H1 (cell line): ENCODE measurements around the gene GAS7. TPM values are rescaled to one million over a fixed set of nuclear protein-coding genes. Genes with fewer than 3 reads are reported as not detected.

Experiments
- CTCF ChIA-PET: fragments of 300-600 bp; sonication (Branson Sonifier 250); formaldehyde crosslinking; loops from one replicate; lab custom pipeline; 2021; ENCODE audit not compliant: partially characterized antibody; lab: Charles Lee
- POLR2A ChIA-PET: fragments of 300-600 bp; sonication (Branson Sonifier 250); formaldehyde crosslinking; loops from one replicate; lab custom pipeline; 2021; ENCODE audit warnings: inconsistent platforms; ENCODE audit not compliant: partially characterized antibody; lab: Charles Lee
- DNase-seq, 2 experiments: peaks; one replicate each; pipeline versions ENCODE4 v3.0.0 to v3.0.0-alpha.2; 2010 to 2022; ENCODE audit warnings: low spot score in 2 of 2, low read depth in 1 of 2, mixed read lengths in 1 of 2
- FAIRE-seq: peaks from 2 replicates; lab custom pipeline; 2011; peaks lifted over from hg19 to GRCh38; lab: Jason Lieb, UNC
- H2AFZ ChIP-seq: 2 replicates; pipeline ENCODE4 v1.8.1; 2012; ENCODE audit warnings: low read length, inconsistent platforms
- H2AK5ac ChIP-seq: 2 replicates; pipeline ENCODE4 v1.6.1; 2013; ENCODE audit warnings: low read depth, low read length
- H2BK120ac ChIP-seq: replicated peaks from 2 replicates; pipeline ENCODE3; 2013; ENCODE audit warnings: low read depth, low read length, inconsistent platforms
- H2BK12ac ChIP-seq: 2 replicates; pipeline ENCODE4 v1.6.1; 2013; ENCODE audit warnings: low read depth, low read length
- H2BK15ac ChIP-seq: 2 replicates; pipeline ENCODE4 v1.6.1; 2013; ENCODE audit warnings: low read length
- H2BK20ac ChIP-seq: 2 replicates; pipeline ENCODE4 v1.6.1; 2013; ENCODE audit warnings: low read length
- H2BK5ac ChIP-seq: 2 replicates; pipeline ENCODE4 v1.6.1; 2013; ENCODE audit warnings: low read depth, low read length
- H3K14ac ChIP-seq: 2 replicates; pipeline ENCODE4 v1.6.1; 2013; ENCODE audit warnings: inconsistent platforms; ENCODE audit not compliant: insufficient read length
- H3K18ac ChIP-seq: 2 replicates; pipeline ENCODE4 v1.6.1; 2013; ENCODE audit warnings: low read length; ENCODE audit errors: extremely low read depth
- H3K23ac ChIP-seq: 2 replicates; pipeline ENCODE4 v1.6.1; 2013; ENCODE audit warnings: inconsistent platforms; ENCODE audit not compliant: insufficient read length
- H3K23me2 ChIP-seq: 2 replicates; pipeline ENCODE4 v1.6.1; 2013; ENCODE audit warnings: low read depth, low read length
- H3K27ac ChIP-seq: 2 replicates; pipeline ENCODE4 v1.6.1; 2011; ENCODE audit warnings: low read depth, low read length, inconsistent platforms
- H3K27me3 ChIP-seq, 4 experiments: replicated peaks in 1 of 4; 1 replicate in 1 of 4; 2 replicates in 3 of 4; pipeline versions ENCODE4 v1.6.1 to v1.8.1; 2011 to 2013; ENCODE audit warnings: low read length in 3 of 4, mild to moderate bottlenecking in 3 of 4, inconsistent platforms in 2 of 4, mixed read lengths in 2 of 4, moderate library complexity in 1 of 4; ENCODE audit not compliant: control insufficient read depth in 3 of 4, insufficient read depth in 3 of 4; ENCODE audit errors: extremely low read depth in 1 of 4
- H3K36me3 ChIP-seq, 4 experiments: 2 replicates each; pipeline versions ENCODE4 v1.6.1 to v1.8.1; 2011 to 2013; ENCODE audit warnings: mild to moderate bottlenecking in 4 of 4, low read length in 3 of 4, moderate library complexity in 2 of 4, control low read depth in 1 of 4, inconsistent platforms in 1 of 4; ENCODE audit not compliant: insufficient read depth in 4 of 4, control insufficient read depth in 2 of 4
- H3K4ac ChIP-seq: replicated peaks from 2 replicates; pipeline ENCODE3; 2013; ENCODE audit warnings: low read length, low read depth, mixed read lengths, inconsistent platforms; ENCODE audit not compliant: insufficient read length
- H3K4me1 ChIP-seq, 4 experiments: replicated peaks in 1 of 4; 1 replicate in 1 of 4; 2 replicates in 3 of 4; pipeline versions ENCODE4 v1.6.1 to v1.8.1; 2011 to 2013; ENCODE audit warnings: low read length in 3 of 4, inconsistent platforms in 2 of 4, mixed read lengths in 1 of 4; ENCODE audit not compliant: insufficient read depth in 4 of 4, control insufficient read depth in 3 of 4
- H3K4me2 ChIP-seq, 2 experiments: 2 replicates each; pipeline versions ENCODE4 v1.6.1 to v1.8.1; 2011 to 2013; ENCODE audit warnings: low read depth in 2 of 2, low read length in 2 of 2, control low read depth in 1 of 2, inconsistent platforms in 1 of 2, mild to moderate bottlenecking in 1 of 2; ENCODE audit not compliant: insufficient read depth in 1 of 2
- H3K4me3 ChIP-seq, 4 experiments: fragments of 200-600, 300-600 bp in 1 of 4; sonication (generic), shearing (Covaris generic), sonication (Bioruptor Twin) in 1 of 4; 2 replicates each; pipeline versions ENCODE4 v1.5.1 to v1.8.1; 2011 to 2016; ENCODE audit warnings: low read length in 4 of 4, low read depth in 3 of 4, control low read depth in 2 of 4, inconsistent platforms in 2 of 4, mild to moderate bottlenecking in 2 of 4, mixed read lengths in 1 of 4, moderate library complexity in 1 of 4; ENCODE audit not compliant: insufficient read depth in 2 of 4; ENCODE audit errors: extremely low read depth in 1 of 4
- H3K56ac ChIP-seq: replicated peaks from 2 replicates; pipeline ENCODE3; 2013; ENCODE audit warnings: low read depth, mild to moderate bottlenecking, mixed read lengths, low read length, inconsistent platforms; ENCODE audit not compliant: insufficient read length
- H3K79me1 ChIP-seq: 2 replicates; pipeline ENCODE4 v1.6.1; 2013; ENCODE audit warnings: low read depth, low read length, control low read depth
- H3K79me2 ChIP-seq, 2 experiments: 2 replicates each; pipeline versions ENCODE4 v1.6.1 to v1.8.1; 2012 to 2013; ENCODE audit warnings: low read length in 2 of 2, mild to moderate bottlenecking in 2 of 2, inconsistent platforms in 1 of 2; ENCODE audit not compliant: insufficient read depth in 2 of 2, control insufficient read depth in 1 of 2
- H3K9ac ChIP-seq, 4 experiments: replicated peaks in 1 of 4; 1 replicate in 1 of 4; 2 replicates in 3 of 4; pipeline versions ENCODE4 v1.6.1 to v1.8.1; 2011 to 2013; ENCODE audit warnings: low read depth in 3 of 4, low read length in 3 of 4, control low read depth in 2 of 4, mild to moderate bottlenecking in 2 of 4, moderate library complexity in 2 of 4, inconsistent platforms in 1 of 4; ENCODE audit errors: extremely low read depth in 1 of 4
- H3K9me3 ChIP-seq, 2 experiments: 2 replicates each; pipeline versions ENCODE4 v1.6.1 to v1.8.1; 2012 to 2013; ENCODE audit warnings: mild to moderate bottlenecking in 2 of 2, moderate library complexity in 2 of 2, control low read depth in 1 of 2, inconsistent platforms in 1 of 2, low read depth in 1 of 2, low read length in 1 of 2, mixed read lengths in 1 of 2; ENCODE audit not compliant: insufficient read depth in 2 of 2
- H4K20me1 ChIP-seq, 2 experiments: replicated peaks in 1 of 2; 2 replicates each; pipeline versions ENCODE3 to v1.8.1; 2011 to 2013; ENCODE audit warnings: inconsistent platforms in 2 of 2, low read length in 2 of 2, mild to moderate bottlenecking in 1 of 2; ENCODE audit not compliant: insufficient read depth in 2 of 2, control insufficient read depth in 1 of 2
- H4K5ac ChIP-seq: 2 replicates; pipeline ENCODE4 v1.6.1; 2013; ENCODE audit warnings: low read length, low read depth, mixed read lengths, inconsistent platforms; ENCODE audit not compliant: insufficient read length
- H4K8ac ChIP-seq: 2 replicates; pipeline ENCODE4 v1.8.0; 2013; ENCODE audit warnings: mild to moderate bottlenecking, moderate library complexity, low read length, inconsistent platforms; ENCODE audit not compliant: insufficient read depth; ENCODE audit errors: extremely low read depth
- H4K91ac ChIP-seq: replicated peaks from 2 replicates; pipeline ENCODE3; 2013; ENCODE audit warnings: low read length, mixed read lengths, inconsistent platforms; ENCODE audit not compliant: insufficient read length
- BRCA1 ChIP-seq: IDR thresholded peaks from 2 replicates; pipeline ENCODE4 v1.6.1; 2012; ENCODE audit warnings: low read depth, low read length, improper control_type of control experiment
- CBX5 ChIP-seq: fragments of 300-800, 300-1000 bp; sonication (generic); IDR thresholded peaks from 2 replicates; pipeline ENCODE4 v1.7.1; 2016; ENCODE audit warnings: antibody characterized with exemption, low read length, low read depth
- CREB1 ChIP-seq: IDR thresholded peaks from 2 replicates; pipeline ENCODE4 v1.6.1; 2012; ENCODE audit warnings: inconsistent platforms
- CTCF ChIP-seq, 3 experiments: IDR thresholded peaks; 1 replicate in 2 of 3; 2 replicates in 1 of 3; pipeline versions ENCODE4 v1.5.1 to v1.6.1; 2011; ENCODE audit warnings: low read length in 3 of 3, mild to moderate bottlenecking in 3 of 3, inconsistent platforms in 2 of 3, low read depth in 1 of 3, moderate library complexity in 1 of 3; ENCODE audit not compliant: insufficient read depth in 1 of 3; ENCODE audit errors: control extremely low read depth in 1 of 3
- HDAC6 ChIP-seq: IDR thresholded peaks from one replicate; pipeline ENCODE4 v1.7.1; 2012; ENCODE audit warnings: low read depth, mild to moderate bottlenecking, inconsistent platforms, low read length, moderate library complexity
- JUND ChIP-seq: IDR thresholded peaks from 2 replicates; pipeline ENCODE4 v1.6.1; 2011; ENCODE audit warnings: mild to moderate bottlenecking, improper control_type of control experiment, low read length
- NANOG ChIP-seq: IDR thresholded peaks from 2 replicates; pipeline ENCODE4 v1.6.1; 2011; ENCODE audit warnings: low read length, low read depth, mild to moderate bottlenecking, inconsistent platforms; ENCODE audit not compliant: insufficient read depth, poor library complexity, severe bottlenecking
- PHF8 ChIP-seq: fragments of 200-600 bp; sonication (generic); conservative IDR thresholded peaks from 2 replicates; pipeline ENCODE4 v1.7.1; 2012; ENCODE audit warnings: low read depth, mild to moderate bottlenecking, inconsistent platforms, low read length, moderate library complexity
- SUZ12 ChIP-seq: fragments of 200-600 bp; sonication (generic); IDR thresholded peaks from 2 replicates; pipeline ENCODE4 v1.6.1; 2012; ENCODE audit warnings: mild to moderate bottlenecking, inconsistent platforms, low read length, moderate library complexity, mixed read lengths
- TBP ChIP-seq: IDR thresholded peaks from 2 replicates; pipeline ENCODE4 v1.6.1; 2011; ENCODE audit warnings: low read depth, low read length, improper control_type of control experiment
- YY1 ChIP-seq: IDR thresholded peaks from 2 replicates; pipeline ENCODE4 v1.6.1; 2011; ENCODE audit warnings: low read depth, mild to moderate bottlenecking, low read length
- WGBS, 2 experiments: shearing (Covaris generic) in 1 of 2; methylation state at CpG; one replicate each; pipeline versions ENCODE4 v1.1.6 to v1.1.7; 2013 to 2015; ENCODE audit warnings: low lambda C conversion rate in 2 of 2, mixed read lengths in 2 of 2, inconsistent platforms in 1 of 2, low coverage in 1 of 2, missing lambda C conversion rate in 1 of 2; ENCODE audit not compliant: insufficient replicate concordance in 2 of 2, insufficient coverage in 1 of 2, insufficient read length in 1 of 2; ENCODE audit errors: extremely low coverage in 1 of 2, missing lambda C conversion rate in 1 of 2; 5-methylcytosine and 5-hydroxymethylcytosine counted together
- polyA plus RNA-seq, 7 experiments: library from polyadenylated mRNA; depleted of rRNA in 3 of 7; stranded (reverse) in 5 of 7; unstranded in 2 of 7; fragments of >200 nt in 5 of 7; fragments of 200-250 nt in 2 of 7; gene quantifications; 1 replicate in 5 of 7; 2 replicates in 1 of 7; 4 replicates in 1 of 7; pipeline versions ENCODE4 v1.2.1 to v1.2.3, GENCODE V29; 2011 to 2013; ENCODE audit warnings: missing spikeins in 2 of 7, mixed read lengths in 2 of 7
- total RNA-seq: library from RNA; stranded (reverse); fragmentation: NEBNext Ultra II Directional; extraction: Animal tissue kit (Norgen Biotek cat#: 25700); gene quantifications from 2 replicates; pipeline ENCODE4 v1.2.1, GENCODE V29; 2021

Gene GAS7
- total and polyA plus RNA-seq, 2 of the 8 experiments (the other 6 are each of a cell fraction or from before 2014, with no cell fraction given) = 5.0 to 14.5 TPM

DNA sequence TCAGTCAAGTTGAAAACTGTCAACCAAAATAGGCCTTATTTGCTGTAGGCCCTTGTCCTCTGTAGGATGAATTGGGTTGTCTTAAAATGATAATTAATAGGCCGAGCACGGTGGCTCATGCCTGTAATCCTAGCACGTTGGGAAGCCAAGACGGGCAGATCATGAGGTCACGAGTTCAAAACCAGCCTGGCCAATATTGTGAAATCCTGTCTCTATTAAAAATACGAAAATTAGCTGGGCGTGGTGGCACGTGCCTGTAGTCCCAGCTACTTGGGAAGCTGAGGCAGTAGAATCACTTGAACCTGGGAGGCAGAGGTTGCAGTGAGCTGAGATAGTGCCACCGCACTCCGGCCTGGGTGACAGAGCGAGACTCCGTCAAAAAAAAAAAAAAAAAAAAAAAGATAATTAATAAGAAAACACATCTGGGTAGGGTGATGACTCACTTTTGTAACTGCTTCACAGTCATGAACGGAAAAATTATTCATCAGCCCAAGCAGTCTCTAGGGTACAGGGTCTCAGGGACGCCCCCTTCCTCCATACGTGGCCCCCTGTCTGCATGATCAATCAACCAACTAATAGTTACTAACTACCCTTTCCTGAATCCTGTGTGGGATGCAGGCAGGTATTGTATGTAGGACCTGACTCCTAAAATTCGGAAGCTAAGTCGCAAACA lies 156.4 kb downstream of the GAS7 start:
- H4K8ac ChIP-seq = no peak overlapping the region
- ChIA-PET POLR2A (no interaction called here), CTCF (interaction anchor here (0.7 kb wide), 1 partner anchor 184 kb away, joined by 3 read pairs; no protein-coding TSS in a partner anchor)
- DNase-seq (no peak), FAIRE-seq (no peak)
- no peak overlapping the region for H3K4ac ChIP-seq
- no peak overlapping the region for H3K9ac ChIP-seq
- H3K36me3 ChIP-seq = no peaks in the 10 kb centered on the region
- no peak overlapping the region for H3K23ac ChIP-seq
- no peaks in the 10 kb centered on the region for H3K79me2 ChIP-seq
- no peaks in the 10 kb centered on the region for H3K9me3 ChIP-seq
- H4K20me1 ChIP-seq = no peaks in the 10 kb centered on the region
- H2BK120ac ChIP-seq = no peak overlapping the region
- no peak overlapping the region for H2AK5ac ChIP-seq
- H3K14ac ChIP-seq = no peak overlapping the region
- no peak overlapping the region for H3K27ac ChIP-seq
- H3K4me3 ChIP-seq = no peak overlapping the region
- 91% methylated on average over 13 of the region's 17 CpGs; no CpG with 5 or more reads in 1 of the 2 experiments for whole genome bisulfite sequencing, 2 experiments
- no peaks in the 10 kb centered on the region for H3K4me1 ChIP-seq
- H2BK15ac ChIP-seq = no peak overlapping the region
- no peak overlapping the region for H3K4me2 ChIP-seq
- H2BK5ac ChIP-seq = no peak overlapping the region
- no peaks in the 10 kb centered on the region for H3K27me3 ChIP-seq
- H4K91ac ChIP-seq = no peak overlapping the region
- H3K79me1 ChIP-seq = no peaks in the 10 kb centered on the region
- no peak overlapping the region for H2BK20ac ChIP-seq
- no peak overlapping the region for H4K5ac ChIP-seq
- H3K18ac ChIP-seq = no peak overlapping the region
- no peak overlapping the region for H2BK12ac ChIP-seq
- H3K23me2 ChIP-seq = no peaks in the 10 kb centered on the region
- H3K56ac ChIP-seq = no peak overlapping the region
- H2AFZ ChIP-seq = no peak overlapping the region
- no peak for TF ChIP-seq YY1
- no peak for TF ChIP-seq SUZ12
- no peak for TF ChIP-seq TBP
- no peak for TF ChIP-seq HDAC6
- no peak for TF ChIP-seq NANOG
- TF ChIP-seq JUND = no peak
- TF ChIP-seq CTCF (IDR thresholded peaks at IDR 0.05; ENCODE audit: control extremely low read depth in 1 of 3, insufficient read depth in 1 of 3, low read depth in 1 of 3, low read length in 3 of 3) = no peak
- TF ChIP-seq PHF8 = no peak
- TF ChIP-seq CBX5 = no peak
- TF ChIP-seq CREB1 = no peak
- no peak for TF ChIP-seq BRCA1
